Neural progenitor cell (in vitro differentiated cells): ENCODE results near the gene NPW. TPM values are rescaled to one million over a fixed set of nuclear protein-coding genes. Genes with fewer than 3 reads are reported as not detected.

Experiments
- DNase-seq: peaks from one replicate; pipeline ENCODE4 v3.0.0-alpha.2; 2016; ENCODE audit warnings: low spot score
- H2AFZ ChIP-seq: fragments of 200-600 bp; sonication (generic); replicated peaks from 2 replicates; pipeline ENCODE4 v1.6.1; 2016; ENCODE audit warnings: antibody characterized with exemption
- H3F3A ChIP-seq: fragments of 200-600 bp; sonication (generic); 2 replicates; pipeline ENCODE4 v1.6.1; 2016; ENCODE audit warnings: antibody characterized with exemption, low read depth
- H3K27ac ChIP-seq: fragments of 200-600 bp; sonication (generic); 2 replicates; pipeline ENCODE4 v1.5.1; 2016; ENCODE audit warnings: mild to moderate bottlenecking
- H3K27me3 ChIP-seq: fragments of 200-600 bp; sonication (generic); 2 replicates; pipeline ENCODE4 v1.6.1; 2016; ENCODE audit warnings: mild to moderate bottlenecking, moderate library complexity
- H3K36me3 ChIP-seq: fragments of 200-600 bp; sonication (generic); 2 replicates; pipeline ENCODE4 v1.5.1; 2016
- H3K4me1 ChIP-seq: fragments of 200-600 bp; sonication (generic); 2 replicates; pipeline ENCODE4 v1.6.1; 2016; ENCODE audit warnings: mixed run types
- H3K4me2 ChIP-seq: fragments of 200-600 bp; sonication (generic); 2 replicates; pipeline ENCODE4 v1.6.1; 2016
- H3K4me3 ChIP-seq: fragments of 200-600 bp; sonication (generic); 2 replicates; pipeline ENCODE4 v1.5.1; 2016
- H3K79me2 ChIP-seq: fragments of 200-600 bp; sonication (generic); 2 replicates; pipeline ENCODE4 v1.6.1; 2016; ENCODE audit warnings: low read depth
- H3K9ac ChIP-seq: fragments of 200-600 bp; sonication (generic); 2 replicates; pipeline ENCODE4 v1.6.1; 2016
- H3K9me3 ChIP-seq: fragments of 200-600 bp; sonication (generic); 2 replicates; pipeline ENCODE4 v1.5.1; 2016; ENCODE audit warnings: low read depth
- H4K20me1 ChIP-seq: fragments of 200-600 bp; sonication (generic); 2 replicates; pipeline ENCODE4 v1.6.1; 2016; ENCODE audit warnings: low read depth
- H3K27ac Mint-ChIP-seq: 3 replicates; pipeline ENCODE4 v1.8.0; 2021; ENCODE audit warnings: mixed read lengths
- H3K27me3 Mint-ChIP-seq: 2 replicates; pipeline ENCODE4 v1.8.0; 2022; ENCODE audit warnings: low read depth, mild to moderate bottlenecking, inconsistent platforms, moderate library complexity, mixed read lengths; ENCODE audit not compliant: insufficient read depth
- H3K36me3 Mint-ChIP-seq: 3 replicates; pipeline ENCODE4 v1.8.0; 2021; ENCODE audit warnings: mixed read lengths
- H3K4me1 Mint-ChIP-seq: 3 replicates; pipeline ENCODE4 v1.8.0; 2021; ENCODE audit warnings: mixed read lengths
- H3K4me3 Mint-ChIP-seq: 3 replicates; pipeline ENCODE4 v1.8.0; 2021; ENCODE audit warnings: mild to moderate bottlenecking, moderate library complexity, mixed read lengths
- H3K9me3 Mint-ChIP-seq: 3 replicates; pipeline ENCODE4 v1.8.0; 2020; ENCODE audit warnings: mixed read lengths
- CTCF ChIP-seq: fragments of 200-600 bp; sonication (generic); IDR thresholded peaks from 2 replicates; pipeline ENCODE4 v1.5.1; 2017; ENCODE audit warnings: antibody characterized with exemption, mild to moderate bottlenecking
- EZH2 ChIP-seq: fragments of 200-600 bp; sonication (generic); IDR thresholded peaks from 2 replicates; pipeline ENCODE4 v1.6.1; 2017; ENCODE audit warnings: antibody characterized with exemption, mild to moderate bottlenecking, moderate library complexity
- EZH2phosphoT487 ChIP-seq: fragments of 200-600 bp; sonication (generic); IDR thresholded peaks from 2 replicates; pipeline ENCODE4 v1.6.1; 2017; ENCODE audit warnings: antibody characterized with exemption
- total RNA-seq: library from RNA; depleted of rRNA; stranded (reverse); fragments of >200 nt; gene quantifications from 2 replicates; pipeline ENCODE4 v1.2.3, GENCODE V29; 2015; ENCODE audit warnings: low replicate concordance

The NPW gene
- total RNA-seq, 1 donor from 2014 or later: not detected

DNA sequence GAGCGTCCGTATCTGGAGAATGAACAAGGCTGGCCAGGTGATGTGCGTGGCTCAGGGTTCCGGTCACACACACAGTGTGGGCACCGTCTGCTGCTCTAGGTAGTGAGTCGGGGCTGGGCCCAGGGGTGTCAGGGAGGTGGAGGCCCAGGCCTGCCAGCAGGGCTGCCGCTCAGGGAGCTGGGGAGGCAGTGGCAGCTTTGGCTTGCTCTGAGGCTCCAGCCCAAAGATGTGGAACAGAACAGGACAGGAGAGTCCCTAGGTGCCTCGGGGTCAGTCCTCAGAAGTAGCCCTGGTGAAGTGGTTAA, 43.4 kb upstream of the NPW start:
- H3K27ac Mint-ChIP-seq: no peak overlapping the region
- H2AFZ ChIP-seq: no peak overlapping the region
- H3K4me2 ChIP-seq: no peak overlapping the region
- no peak overlapping the region for H3K4me3 ChIP-seq
- peaks cover 14% of the 10 kb centered on the region for H3K4me1 Mint-ChIP-seq
- H4K20me1 ChIP-seq: peaks cover 51% of the 10 kb centered on the region
- H3K9me3 Mint-ChIP-seq: no peaks in the 10 kb centered on the region
- H3K9ac ChIP-seq: no peak overlapping the region
- peaks cover 34% of the 10 kb centered on the region for H3K27me3 ChIP-seq
- peaks cover 25% of the 10 kb centered on the region for H3K4me1 ChIP-seq
- peaks cover 6% of the 10 kb centered on the region for H3F3A ChIP-seq
- no peaks in the 10 kb centered on the region for H3K36me3 ChIP-seq
- H3K27me3 Mint-ChIP-seq: peaks cover 9% of the 10 kb centered on the region
- no peak overlapping the region for H3K27ac ChIP-seq
- DNase-seq: no peak
- no peaks in the 10 kb centered on the region for H3K9me3 ChIP-seq
- H3K79me2 ChIP-seq: peaks cover 22% of the 10 kb centered on the region
- H3K36me3 Mint-ChIP-seq: peaks cover 3% of the 10 kb centered on the region
- H3K4me3 Mint-ChIP-seq: no peak overlapping the region
- TF ChIP-seq EZH2: no peak
- no peak for TF ChIP-seq EZH2phosphoT487

DNA sequence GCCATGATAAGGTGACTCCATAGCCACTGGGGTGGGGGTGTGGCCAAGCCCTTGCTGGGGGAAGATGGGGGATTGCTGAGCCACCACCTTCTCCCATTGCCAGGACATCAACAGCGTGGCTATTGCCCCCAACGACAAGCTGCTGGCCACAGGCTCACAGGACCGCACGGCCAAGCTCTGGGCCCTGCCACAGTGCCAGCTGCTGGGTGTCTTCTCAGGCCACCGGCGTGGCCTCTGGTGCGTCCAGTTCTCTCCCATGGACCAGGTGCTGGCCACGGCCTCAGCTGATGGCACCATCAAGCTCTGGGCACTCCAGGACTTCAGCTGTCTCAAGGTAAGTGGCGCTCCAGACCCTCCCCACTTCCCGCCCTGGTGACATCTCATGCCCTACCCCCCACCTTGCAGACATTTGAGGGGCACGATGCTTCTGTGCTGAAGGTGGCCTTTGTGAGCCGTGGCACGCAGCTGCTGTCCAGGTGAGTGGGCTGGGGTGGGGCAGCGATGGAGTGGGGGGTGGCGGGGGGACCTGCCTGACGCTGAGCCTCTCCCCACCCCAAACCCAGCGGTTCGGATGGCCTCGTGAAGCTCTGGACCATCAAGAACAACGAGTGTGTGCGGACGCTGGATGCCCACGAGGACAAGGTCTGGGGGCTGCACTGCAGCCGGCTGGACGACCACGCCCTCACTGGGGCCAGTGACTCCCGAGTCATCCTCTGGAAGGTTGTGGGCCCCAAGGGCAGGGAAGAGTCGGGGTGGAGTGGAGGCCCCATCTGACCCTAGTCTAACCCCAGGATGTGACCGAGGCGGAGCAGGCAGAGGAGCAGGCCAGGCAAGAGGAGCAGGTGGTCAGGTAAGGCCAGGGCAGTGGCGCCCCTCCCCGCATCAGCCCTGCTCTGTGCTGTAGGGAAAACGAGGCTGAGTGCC, 42.4 kb upstream of the NPW start:
- Histone ChIP-seq H3K9me3 (no peaks in the 10 kb centered on the region), H4K20me1 (peaks cover 56% of the 10 kb centered on the region), H3K9ac (no peak overlapping the region), H3K4me3 (no peak overlapping the region), H3K27ac (no peak overlapping the region), H3F3A (peaks cover 10% of the 10 kb centered on the region), H3K27me3 (peaks cover 45% of the 10 kb centered on the region), H2AFZ (no peak overlapping the region), H3K4me1 (peaks cover 34% of the 10 kb centered on the region), H3K4me2 (no peak overlapping the region), H3K36me3 (no peaks in the 10 kb centered on the region), H3K79me2 (peaks cover 16% of the 10 kb centered on the region)
- Mint-ChIP-seq H3K4me1 (peaks cover 12% of the 10 kb centered on the region), H3K9me3 (no peaks in the 10 kb centered on the region), H3K27ac (no peak overlapping the region), H3K4me3 (no peak overlapping the region), H3K36me3 (peaks cover 3% of the 10 kb centered on the region), H3K27me3 (peaks cover 16% of the 10 kb centered on the region)
- TF ChIP-seq EZH2 (no peak), EZH2phosphoT487 (no peak), CTCF (no peak)
- no peak for DNase-seq

DNA sequence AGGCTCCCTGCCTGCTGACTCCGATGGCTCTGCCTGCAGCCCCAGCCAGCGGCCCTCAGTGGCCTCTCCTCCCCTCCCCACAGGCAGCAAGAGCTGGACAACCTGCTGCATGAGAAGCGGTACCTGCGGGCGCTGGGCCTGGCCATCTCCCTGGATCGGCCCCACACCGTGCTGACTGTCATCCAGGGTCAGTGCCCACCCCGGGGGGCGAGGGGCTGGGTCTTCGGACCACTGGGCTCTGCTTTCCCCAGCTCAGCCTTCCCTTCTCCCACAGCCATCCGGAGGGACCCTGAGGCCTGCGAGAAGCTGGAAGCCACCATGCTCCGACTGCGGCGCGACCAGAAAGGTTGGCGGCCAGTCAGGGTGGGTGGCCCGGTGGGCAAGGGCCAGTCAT, 41.7 kb upstream of the NPW start:
- DNase-seq: no peak
- peaks cover 16% of the 10 kb centered on the region for H3F3A ChIP-seq
- H3K9me3 Mint-ChIP-seq: no peaks in the 10 kb centered on the region
- H3K27ac ChIP-seq: no peak overlapping the region
- H3K27me3 ChIP-seq: peaks cover 51% of the 10 kb centered on the region
- no peak overlapping the region for H3K4me2 ChIP-seq
- no peak overlapping the region for H3K4me3 ChIP-seq
- no peak overlapping the region for H3K4me3 Mint-ChIP-seq
- peaks cover 32% of the 10 kb centered on the region for H3K4me1 ChIP-seq
- peaks cover 10% of the 10 kb centered on the region for H3K79me2 ChIP-seq
- H4K20me1 ChIP-seq: peaks cover 51% of the 10 kb centered on the region
- H3K27me3 Mint-ChIP-seq: peaks cover 20% of the 10 kb centered on the region
- no peak overlapping the region for H3K9ac ChIP-seq
- TF ChIP-seq CTCF: no peak
- TF ChIP-seq EZH2phosphoT487: no peak
- TF ChIP-seq EZH2: no peak
- H3K4me1 Mint-ChIP-seq: peaks cover 16% of the 10 kb centered on the region
- H2AFZ ChIP-seq: no peak overlapping the region
- no peaks in the 10 kb centered on the region for H3K9me3 ChIP-seq
- H3K36me3 ChIP-seq: no peaks in the 10 kb centered on the region
- H3K27ac Mint-ChIP-seq: no peak overlapping the region
- H3K36me3 Mint-ChIP-seq: peaks cover 3% of the 10 kb centered on the region

GRCh38 chr16:1978476-1979120, 41.0 kb upstream of the NPW start:
- H3K36me3 ChIP-seq: no peaks in the 10 kb centered on the region
- DNase-seq: no peak
- H3K9me3 Mint-ChIP-seq: no peaks in the 10 kb centered on the region

More at GRCh38 chr16:1978476-1979120, 41.0 kb upstream of the NPW start:
- H3K27me3 Mint-ChIP-seq: peaks cover 24% of the 10 kb centered on the region
- H4K20me1 ChIP-seq: peaks cover 47% of the 10 kb centered on the region
- H3K4me2 ChIP-seq: peak overlapping the region; percentile 77
- H3K4me3 Mint-ChIP-seq: no peak overlapping the region
- H3K4me3 ChIP-seq: peak overlapping the region; percentile 25
- H3K4me1 ChIP-seq: peaks cover 30% of the 10 kb centered on the region
- peaks cover 16% of the 10 kb centered on the region for H3K4me1 Mint-ChIP-seq
- H3K9ac ChIP-seq: no peak overlapping the region
- peaks cover 3% of the 10 kb centered on the region for H3K79me2 ChIP-seq
- no peak overlapping the region for H3K27ac Mint-ChIP-seq
- peaks cover 24% of the 10 kb centered on the region for H3F3A ChIP-seq
- H3K9me3 ChIP-seq: no peaks in the 10 kb centered on the region
- H3K27me3 ChIP-seq: peaks cover 56% of the 10 kb centered on the region
- TF ChIP-seq EZH2 (no peak), CTCF (no peak), EZH2phosphoT487 (no peak)
- peaks cover 3% of the 10 kb centered on the region for H3K36me3 Mint-ChIP-seq
- no peak overlapping the region for H3K27ac ChIP-seq
- H2AFZ ChIP-seq: no peak overlapping the region
